Liver (tissue), 9 donors: ENCODE measurements around the gene PLCB4. TPM values are rescaled to one million over a fixed set of nuclear protein-coding genes. Genes with fewer than 3 reads are reported as not detected.

ENCODE experiments used
- DNase-seq: peaks from one replicate; pipeline ENCODE4 v3.0.0-alpha.2; 2017; ENCODE audit warnings: low spot score
- H3K27ac ChIP-seq, 2 donors: one replicate each; pipeline ENCODE4 v1.7.0; 2013; ENCODE audit warnings: inconsistent platforms in 2 of 2, low read length in 2 of 2, control low read depth in 1 of 2, low read depth in 1 of 2, mild to moderate bottlenecking in 1 of 2
- H3K27me3 ChIP-seq, 4 donors: one replicate each; pipeline versions ENCODE4 v1.6.1 to v1.7.0; 2013; ENCODE audit warnings: low read length in 3 of 4, inconsistent platforms in 1 of 4, mild to moderate bottlenecking in 1 of 4, moderate library complexity in 1 of 4; ENCODE audit not compliant: control insufficient read depth in 4 of 4, insufficient read depth in 4 of 4
- H3K36me3 ChIP-seq, 4 donors: one replicate each; pipeline versions ENCODE4 v1.6.1 to v1.7.0; 2013; ENCODE audit warnings: low read length in 3 of 4, mild to moderate bottlenecking in 3 of 4, low read depth in 1 of 4, moderate library complexity in 1 of 4; ENCODE audit not compliant: control insufficient read depth in 4 of 4, insufficient read depth in 3 of 4
- H3K4me1 ChIP-seq, 4 donors: one replicate each; pipeline versions ENCODE4 v1.6.1 to v1.7.0; 2013; ENCODE audit warnings: low read length in 3 of 4, mild to moderate bottlenecking in 3 of 4, moderate library complexity in 1 of 4; ENCODE audit not compliant: control insufficient read depth in 4 of 4, insufficient read depth in 4 of 4
- H3K4me3 ChIP-seq, 3 donors: one replicate each; pipeline versions ENCODE4 v1.6.1 to v1.7.0; 2013; ENCODE audit warnings: low read length in 3 of 3, control low read depth in 1 of 3, low read depth in 1 of 3, mild to moderate bottlenecking in 1 of 3
- H3K9ac ChIP-seq, 2 donors: one replicate each; pipeline ENCODE4 v1.7.0; 2013; ENCODE audit warnings: low read length in 2 of 2, mild to moderate bottlenecking in 2 of 2, moderate library complexity in 2 of 2, control low read depth in 1 of 2, low read depth in 1 of 2
- H3K9me3 ChIP-seq, 4 donors: one replicate each; pipeline versions ENCODE4 v1.6.1 to v1.7.0; 2013; ENCODE audit warnings: low read length in 3 of 4; ENCODE audit not compliant: control insufficient read depth in 4 of 4
- EGR1 ChIP-seq, 2 donors: IDR thresholded peaks; 2 replicates each; pipeline ENCODE4 v1.6.1; 2016 to 2018; ENCODE audit warnings: antibody characterized with exemption in 2 of 2, low read depth in 2 of 2
- FOXA1 ChIP-seq: IDR thresholded peaks from 2 replicates; pipeline ENCODE4 v1.6.1; 2016; ENCODE audit warnings: antibody characterized with exemption
- FOXA2 ChIP-seq: IDR thresholded peaks from 2 replicates; pipeline ENCODE4 v1.6.1; 2016; ENCODE audit warnings: antibody characterized with exemption
- HNF4A ChIP-seq, 2 donors: conservative IDR thresholded peaks; 2 replicates each; pipeline ENCODE4 v1.6.1; 2016; ENCODE audit warnings: antibody characterized with exemption in 2 of 2, mild to moderate bottlenecking in 2 of 2
- HNF4G ChIP-seq: IDR thresholded peaks from 2 replicates; pipeline ENCODE4 v1.6.1; 2016; ENCODE audit warnings: antibody characterized with exemption
- JUND ChIP-seq, 2 donors: IDR thresholded peaks; 2 replicates each; pipeline ENCODE4 v1.6.1; 2016; ENCODE audit warnings: antibody characterized with exemption in 2 of 2
- NR2F2 ChIP-seq: IDR thresholded peaks from 2 replicates; pipeline ENCODE4 v1.6.1; 2016; ENCODE audit warnings: antibody characterized with exemption
- RAD21 ChIP-seq, 2 donors: IDR thresholded peaks; 2 replicates each; pipeline ENCODE4 v1.6.1; 2016; ENCODE audit warnings: antibody characterized with exemption in 2 of 2, mild to moderate bottlenecking in 2 of 2
- RXRA ChIP-seq, 2 donors: IDR thresholded peaks; 2 replicates each; pipeline ENCODE4 v1.6.1; 2017 to 2018; ENCODE audit warnings: antibody characterized with exemption in 2 of 2, mild to moderate bottlenecking in 1 of 2
- SP1 ChIP-seq: IDR thresholded peaks from 2 replicates; pipeline ENCODE4 v1.6.1; 2018; ENCODE audit warnings: antibody characterized with exemption, mild to moderate bottlenecking
- TAF1 ChIP-seq: conservative IDR thresholded peaks from 2 replicates; pipeline ENCODE4 v1.6.1; 2016; ENCODE audit warnings: antibody characterized with exemption, mild to moderate bottlenecking
- YY1 ChIP-seq: IDR thresholded peaks from 2 replicates; pipeline ENCODE4 v1.6.1; 2016; ENCODE audit warnings: antibody characterized with exemption, mild to moderate bottlenecking
- WGBS: extraction: QIAGEN DNeasy Blood & Tissue Kit; methylation state at CpG from one replicate; pipeline ENCODE4 v1.1.7; 2013; 5-methylcytosine and 5-hydroxymethylcytosine counted together
- polyA plus RNA-seq, 2 donors: library from polyadenylated mRNA; stranded (reverse) in 1 of 2; unstranded in 1 of 2; fragments of 200-250 nt in 1 of 2; fragments of >200 nt in 1 of 2; fragmentation: Nextera tagmentation in 1 of 2; extraction: Ambion mirVana in 1 of 2; gene quantifications; one replicate each; pipeline versions ENCODE4 v1.2.1 to v1.2.3, GENCODE V29; 2013 to 2015
- total RNA-seq, 2 donors: library from RNA; depleted of rRNA; stranded (reverse); fragments of >200 nt; gene quantifications; one replicate each; pipeline ENCODE4 v1.2.3, GENCODE V29; 2014
- TF ChIP-seq, protein P1 (sequence below): fragments of 150-350 bp; IDR thresholded peaks from 2 replicates; pipeline ENCODE4 v1.5.1; 2017; ENCODE audit warnings: improper control_type of control experiment, low read depth, low read length; ENCODE audit not compliant: missing input control
- TF ChIP-seq, protein P2 (sequence below): IDR thresholded peaks from 2 replicates; pipeline ENCODE4 v1.6.1; 2016; ENCODE audit warnings: antibody characterized with exemption
- TF ChIP-seq, protein P3 (sequence below): IDR thresholded peaks from 2 replicates; pipeline ENCODE4 v1.6.1; 2016; ENCODE audit warnings: antibody characterized with exemption
- TF ChIP-seq, protein P4 (sequence below): IDR thresholded peaks from 2 replicates; pipeline ENCODE4 v1.6.1; 2016; ENCODE audit warnings: antibody characterized with exemption
- TF ChIP-seq, protein P5 (sequence below): IDR thresholded peaks from 2 replicates; pipeline ENCODE4 v1.6.1; 2016; ENCODE audit warnings: antibody characterized with exemption, mild to moderate bottlenecking
- donor health status: healthy.
- donor health status: healthy.
- donor health status: healthy.
- donor health status: healthy.
- donor health status: healthy.

PLCB4 gene
- total and polyA plus RNA-seq, 4 donors: 0.14 to 0.67 (median 0.30) TPM

DNA sequence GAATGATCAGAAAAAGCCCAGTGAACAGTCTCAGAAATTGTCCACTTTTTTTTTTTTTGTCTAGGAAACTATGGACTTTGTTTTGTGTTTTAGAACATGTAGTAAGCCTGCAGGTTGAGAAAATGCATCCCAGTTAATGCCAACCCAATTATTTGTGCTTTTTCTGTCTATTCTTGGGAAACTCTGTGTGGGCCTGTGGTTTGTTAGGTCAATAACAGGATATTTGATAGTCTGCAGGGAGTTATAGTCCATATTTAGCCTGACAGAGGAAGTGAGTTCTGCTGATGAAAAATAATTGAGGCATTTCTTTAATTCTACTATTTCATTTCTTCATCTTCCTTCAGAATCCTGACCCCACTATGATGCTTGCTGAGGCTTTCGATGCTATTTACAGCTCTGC, 291.5 kb downstream of the PLCB4 start:
- no peaks in the 10 kb centered on the region for H3K4me1 ChIP-seq
- 86% methylated on average over 1 of the region's 1 CpG for WGBS
- TF ChIP-seq, protein P1, sequence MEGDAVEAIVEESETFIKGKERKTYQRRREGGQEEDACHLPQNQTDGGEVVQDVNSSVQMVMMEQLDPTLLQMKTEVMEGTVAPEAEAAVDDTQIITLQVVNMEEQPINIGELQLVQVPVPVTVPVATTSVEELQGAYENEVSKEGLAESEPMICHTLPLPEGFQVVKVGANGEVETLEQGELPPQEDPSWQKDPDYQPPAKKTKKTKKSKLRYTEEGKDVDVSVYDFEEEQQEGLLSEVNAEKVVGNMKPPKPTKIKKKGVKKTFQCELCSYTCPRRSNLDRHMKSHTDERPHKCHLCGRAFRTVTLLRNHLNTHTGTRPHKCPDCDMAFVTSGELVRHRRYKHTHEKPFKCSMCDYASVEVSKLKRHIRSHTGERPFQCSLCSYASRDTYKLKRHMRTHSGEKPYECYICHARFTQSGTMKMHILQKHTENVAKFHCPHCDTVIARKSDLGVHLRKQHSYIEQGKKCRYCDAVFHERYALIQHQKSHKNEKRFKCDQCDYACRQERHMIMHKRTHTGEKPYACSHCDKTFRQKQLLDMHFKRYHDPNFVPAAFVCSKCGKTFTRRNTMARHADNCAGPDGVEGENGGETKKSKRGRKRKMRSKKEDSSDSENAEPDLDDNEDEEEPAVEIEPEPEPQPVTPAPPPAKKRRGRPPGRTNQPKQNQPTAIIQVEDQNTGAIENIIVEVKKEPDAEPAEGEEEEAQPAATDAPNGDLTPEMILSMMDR: no peak
- no peak for TF ChIP-seq TAF1
- TF ChIP-seq JUND (IDR thresholded peaks at IDR 0.05): no peak
- no peak for TF ChIP-seq HNF4A (conservative IDR thresholded peaks at IDR 0.05)
- TF ChIP-seq FOXA1: no peak
- TF ChIP-seq RAD21 (IDR thresholded peaks at IDR 0.05): no peak
- TF ChIP-seq EGR1 (IDR thresholded peaks at IDR 0.05; ENCODE audit: low read depth in 2 of 2): no peak
- TF ChIP-seq, protein P2, sequence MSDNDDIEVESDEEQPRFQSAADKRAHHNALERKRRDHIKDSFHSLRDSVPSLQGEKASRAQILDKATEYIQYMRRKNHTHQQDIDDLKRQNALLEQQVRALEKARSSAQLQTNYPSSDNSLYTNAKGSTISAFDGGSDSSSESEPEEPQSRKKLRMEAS: no peak
- TF ChIP-seq, protein P3, sequence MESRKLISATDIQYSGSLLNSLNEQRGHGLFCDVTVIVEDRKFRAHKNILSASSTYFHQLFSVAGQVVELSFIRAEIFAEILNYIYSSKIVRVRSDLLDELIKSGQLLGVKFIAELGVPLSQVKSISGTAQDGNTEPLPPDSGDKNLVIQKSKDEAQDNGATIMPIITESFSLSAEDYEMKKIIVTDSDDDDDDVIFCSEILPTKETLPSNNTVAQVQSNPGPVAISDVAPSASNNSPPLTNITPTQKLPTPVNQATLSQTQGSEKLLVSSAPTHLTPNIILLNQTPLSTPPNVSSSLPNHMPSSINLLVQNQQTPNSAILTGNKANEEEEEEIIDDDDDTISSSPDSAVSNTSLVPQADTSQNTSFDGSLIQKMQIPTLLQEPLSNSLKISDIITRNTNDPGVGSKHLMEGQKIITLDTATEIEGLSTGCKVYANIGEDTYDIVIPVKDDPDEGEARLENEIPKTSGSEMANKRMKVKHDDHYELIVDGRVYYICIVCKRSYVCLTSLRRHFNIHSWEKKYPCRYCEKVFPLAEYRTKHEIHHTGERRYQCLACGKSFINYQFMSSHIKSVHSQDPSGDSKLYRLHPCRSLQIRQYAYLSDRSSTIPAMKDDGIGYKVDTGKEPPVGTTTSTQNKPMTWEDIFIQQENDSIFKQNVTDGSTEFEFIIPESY: no peak
- no peak for TF ChIP-seq YY1
- no peak for TF ChIP-seq HNF4G
- no peak for TF ChIP-seq FOXA2
- TF ChIP-seq, protein P4, sequence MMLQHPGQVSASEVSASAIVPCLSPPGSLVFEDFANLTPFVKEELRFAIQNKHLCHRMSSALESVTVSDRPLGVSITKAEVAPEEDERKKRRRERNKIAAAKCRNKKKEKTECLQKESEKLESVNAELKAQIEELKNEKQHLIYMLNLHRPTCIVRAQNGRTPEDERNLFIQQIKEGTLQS: no peak
- TF ChIP-seq SP1: no peak
- TF ChIP-seq NR2F2: no peak
- no peaks in the 10 kb centered on the region for H3K9me3 ChIP-seq
- no peak for DNase-seq
- no peaks in the 10 kb centered on the region for H3K36me3 ChIP-seq
- no peak overlapping the region for H3K4me3 ChIP-seq
- H3K27ac ChIP-seq: no peak overlapping the region
- H3K9ac ChIP-seq: no peak overlapping the region
- H3K27me3 ChIP-seq: no peaks in the 10 kb centered on the region

DNA sequence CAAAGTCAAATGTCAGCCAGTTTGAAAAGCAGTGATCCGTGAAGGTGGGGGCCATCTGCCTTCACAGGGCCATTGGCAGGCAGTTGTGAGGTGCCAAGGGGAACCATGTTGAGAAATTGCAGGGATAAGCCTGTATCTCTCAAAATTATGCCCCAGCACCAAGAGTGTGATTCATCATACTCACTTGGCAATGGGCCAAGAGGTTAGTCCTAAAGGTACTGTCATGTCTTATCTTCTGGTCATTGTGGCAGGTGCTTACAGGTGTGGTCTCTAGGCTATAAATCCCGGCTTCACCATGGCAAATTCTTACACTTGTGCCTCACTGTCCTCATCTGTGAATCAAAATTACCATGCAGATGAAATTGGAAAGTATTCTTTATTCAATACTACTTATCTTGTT, 294.8 kb downstream of the PLCB4 start:
- H3K36me3 ChIP-seq: no peaks in the 10 kb centered on the region
- no peak overlapping the region for H3K4me3 ChIP-seq
- DNase-seq: no peak
- no peak overlapping the region for H3K9ac ChIP-seq
- H3K27ac ChIP-seq: no peak overlapping the region
- no peaks in the 10 kb centered on the region for H3K9me3 ChIP-seq
- TF ChIP-seq, protein P1: no peak
- TF ChIP-seq RXRA (IDR thresholded peaks at IDR 0.05): no peak
- TF ChIP-seq, protein P5, sequence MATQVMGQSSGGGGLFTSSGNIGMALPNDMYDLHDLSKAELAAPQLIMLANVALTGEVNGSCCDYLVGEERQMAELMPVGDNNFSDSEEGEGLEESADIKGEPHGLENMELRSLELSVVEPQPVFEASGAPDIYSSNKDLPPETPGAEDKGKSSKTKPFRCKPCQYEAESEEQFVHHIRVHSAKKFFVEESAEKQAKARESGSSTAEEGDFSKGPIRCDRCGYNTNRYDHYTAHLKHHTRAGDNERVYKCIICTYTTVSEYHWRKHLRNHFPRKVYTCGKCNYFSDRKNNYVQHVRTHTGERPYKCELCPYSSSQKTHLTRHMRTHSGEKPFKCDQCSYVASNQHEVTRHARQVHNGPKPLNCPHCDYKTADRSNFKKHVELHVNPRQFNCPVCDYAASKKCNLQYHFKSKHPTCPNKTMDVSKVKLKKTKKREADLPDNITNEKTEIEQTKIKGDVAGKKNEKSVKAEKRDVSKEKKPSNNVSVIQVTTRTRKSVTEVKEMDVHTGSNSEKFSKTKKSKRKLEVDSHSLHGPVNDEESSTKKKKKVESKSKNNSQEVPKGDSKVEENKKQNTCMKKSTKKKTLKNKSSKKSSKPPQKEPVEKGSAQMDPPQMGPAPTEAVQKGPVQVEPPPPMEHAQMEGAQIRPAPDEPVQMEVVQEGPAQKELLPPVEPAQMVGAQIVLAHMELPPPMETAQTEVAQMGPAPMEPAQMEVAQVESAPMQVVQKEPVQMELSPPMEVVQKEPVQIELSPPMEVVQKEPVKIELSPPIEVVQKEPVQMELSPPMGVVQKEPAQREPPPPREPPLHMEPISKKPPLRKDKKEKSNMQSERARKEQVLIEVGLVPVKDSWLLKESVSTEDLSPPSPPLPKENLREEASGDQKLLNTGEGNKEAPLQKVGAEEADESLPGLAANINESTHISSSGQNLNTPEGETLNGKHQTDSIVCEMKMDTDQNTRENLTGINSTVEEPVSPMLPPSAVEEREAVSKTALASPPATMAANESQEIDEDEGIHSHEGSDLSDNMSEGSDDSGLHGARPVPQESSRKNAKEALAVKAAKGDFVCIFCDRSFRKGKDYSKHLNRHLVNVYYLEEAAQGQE: no peak
- no peak for TF ChIP-seq HNF4G
- no peak for TF ChIP-seq EGR1 (IDR thresholded peaks at IDR 0.05; ENCODE audit: low read depth in 2 of 2)
- TF ChIP-seq, protein P2: no peak
- no peak for TF ChIP-seq YY1
- no peak for TF ChIP-seq FOXA1
- TF ChIP-seq JUND (IDR thresholded peaks at IDR 0.05): no peak
- WGBS: 80% methylated on average over 2 of the region's 2 CpGs
- no peaks in the 10 kb centered on the region for H3K27me3 ChIP-seq
- no peaks in the 10 kb centered on the region for H3K4me1 ChIP-seq
